Gastroesophageal sphincter (tissue), 4 donors: ENCODE data around the gene ERP44. TPM values are rescaled to one million over a fixed set of nuclear protein-coding genes. Genes with fewer than 3 reads are reported as not detected.
"Not testable (repeated sequence)": the region's sequence is repeated elsewhere in the genome, so short reads cannot be mapped to it uniquely, and the experiment has no call there.

Source experiments
- ATAC-seq: fragments of 150-250 bp; one replicate; pipeline ENCODE4 v1.9.1; 2016; ENCODE audit warnings: mild to moderate bottlenecking, moderate library complexity
- H3K27ac ChIP-seq, 4 donors: fragments of 200-600 bp; sonication (generic) in 3 of 4; 1 replicate in 3 of 4; 2 replicates in 1 of 4; pipeline ENCODE4 v1.5.1; 2016 to 2019
- H3K27me3 ChIP-seq: fragments of 200-600 bp; sonication (generic); one replicate; pipeline ENCODE4 v1.5.1; 2019
- H3K36me3 ChIP-seq, 2 donors: fragments of 200-600 bp; sonication (generic); one replicate each; pipeline ENCODE4 v1.5.1; 2019; ENCODE audit warnings: control low read depth in 1 of 2
- H3K4me1 ChIP-seq, 3 donors: fragments of 200-600 bp; sonication (generic); 1 replicate in 2 of 3; 2 replicates in 1 of 3; pipeline ENCODE4 v1.5.1; 2016 to 2019; ENCODE audit warnings: control low read depth in 2 of 3
- H3K4me3 ChIP-seq, 2 donors: fragments of 200-600 bp; sonication (generic); one replicate each; pipeline ENCODE4 v1.5.1; 2019; ENCODE audit warnings: mild to moderate bottlenecking in 1 of 2, moderate library complexity in 1 of 2
- H3K9me3 ChIP-seq, 3 donors: fragments of 200-600 bp; sonication (generic); one replicate each; pipeline ENCODE4 v1.5.1; 2017 to 2019; ENCODE audit warnings: control low read depth in 2 of 3
- EP300 ChIP-seq: sonication (generic); formaldehyde crosslinking; IDR thresholded peaks from one replicate; pipeline ENCODE4 v1.6.1; 2017; ENCODE audit warnings: antibody characterized with exemption, mild to moderate bottlenecking
- POLR2A ChIP-seq, 2 donors: fragments of 450-650 bp; IDR thresholded peaks; one replicate each; pipeline ENCODE4 v1.6.1; 2017; ENCODE audit warnings: antibody characterized with exemption in 2 of 2, mild to moderate bottlenecking in 2 of 2, moderate library complexity in 1 of 2
- POLR2AphosphoS5 ChIP-seq: sonication (generic); formaldehyde crosslinking; IDR thresholded peaks from one replicate; pipeline ENCODE4 v1.6.1; 2017; ENCODE audit warnings: antibody characterized with exemption
- WGBS, 2 donors: methylation state at CpG; one replicate each; pipeline ENCODE4 v1.1.5; 2018; ENCODE audit warnings: low coverage in 1 of 2; 5-methylcytosine and 5-hydroxymethylcytosine counted together
- total RNA-seq, 4 donors: library from RNA; depleted of rRNA; stranded (reverse); fragments of >200 nt; gene quantifications; one replicate each; pipeline ENCODE4 v1.1.0, GENCODE V29; 2016
- TF ChIP-seq, protein P1 (sequence below), 4 experiments: fragments of 200-600 bp in 2 of 4; fragments of 450-650 bp in 2 of 4; sonication (generic) in 1 of 4; IDR thresholded peaks; one replicate each; pipeline ENCODE4 v1.5.1; 2017 to 2019; ENCODE audit warnings: antibody characterized with exemption in 4 of 4, mild to moderate bottlenecking in 2 of 4, moderate library complexity in 2 of 4

Gene ERP44
- total RNA-seq, 4 donors from 2014 or later, result 13.7 to 19.2 (median 13.8) TPM

GRCh38 chr9:100066539-100066938 lies 32.3 kb downstream of the ERP44 start:
- no peak for ATAC-seq
- no peak overlapping the region for H3K27ac ChIP-seq

DNA sequence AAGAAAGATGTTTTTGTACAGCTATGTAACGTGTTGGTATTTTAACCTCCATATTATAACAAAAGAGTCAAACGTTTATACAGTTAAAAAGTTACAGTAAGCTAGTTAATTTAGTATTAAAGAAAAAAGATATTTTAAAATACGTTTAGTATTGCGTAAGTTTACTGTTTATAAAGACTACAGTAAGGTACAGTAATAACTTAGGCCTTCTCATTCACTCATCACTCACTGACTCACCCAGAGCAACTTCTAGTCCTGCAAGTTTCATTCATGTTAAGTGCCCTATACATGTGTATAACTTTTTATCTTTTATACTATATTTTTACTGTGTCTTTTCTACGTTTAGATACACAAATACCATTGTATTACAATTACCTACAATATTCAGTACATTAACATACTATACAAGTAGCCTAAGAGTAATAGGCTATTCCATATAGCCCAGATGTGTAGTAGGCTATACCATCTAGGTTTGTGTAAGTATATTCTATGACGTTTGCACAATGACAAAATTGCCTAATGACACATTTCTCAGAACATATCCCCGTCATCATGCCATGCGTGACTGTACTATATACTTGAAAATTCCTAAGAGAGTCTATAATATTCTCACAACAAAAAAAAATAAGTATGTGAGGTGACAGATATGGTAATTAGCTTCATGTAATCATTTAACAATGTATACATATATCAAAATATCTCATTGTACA lies 33.8 kb downstream of the ERP44 start:
- H3K27me3 ChIP-seq, result no peaks in the 10 kb centered on the region
- no peaks in the 10 kb centered on the region for H3K36me3 ChIP-seq
- TF ChIP-seq, protein P1, sequence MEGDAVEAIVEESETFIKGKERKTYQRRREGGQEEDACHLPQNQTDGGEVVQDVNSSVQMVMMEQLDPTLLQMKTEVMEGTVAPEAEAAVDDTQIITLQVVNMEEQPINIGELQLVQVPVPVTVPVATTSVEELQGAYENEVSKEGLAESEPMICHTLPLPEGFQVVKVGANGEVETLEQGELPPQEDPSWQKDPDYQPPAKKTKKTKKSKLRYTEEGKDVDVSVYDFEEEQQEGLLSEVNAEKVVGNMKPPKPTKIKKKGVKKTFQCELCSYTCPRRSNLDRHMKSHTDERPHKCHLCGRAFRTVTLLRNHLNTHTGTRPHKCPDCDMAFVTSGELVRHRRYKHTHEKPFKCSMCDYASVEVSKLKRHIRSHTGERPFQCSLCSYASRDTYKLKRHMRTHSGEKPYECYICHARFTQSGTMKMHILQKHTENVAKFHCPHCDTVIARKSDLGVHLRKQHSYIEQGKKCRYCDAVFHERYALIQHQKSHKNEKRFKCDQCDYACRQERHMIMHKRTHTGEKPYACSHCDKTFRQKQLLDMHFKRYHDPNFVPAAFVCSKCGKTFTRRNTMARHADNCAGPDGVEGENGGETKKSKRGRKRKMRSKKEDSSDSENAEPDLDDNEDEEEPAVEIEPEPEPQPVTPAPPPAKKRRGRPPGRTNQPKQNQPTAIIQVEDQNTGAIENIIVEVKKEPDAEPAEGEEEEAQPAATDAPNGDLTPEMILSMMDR (IDR thresholded peaks at IDR 0.05), result no peak
- TF ChIP-seq EP300, result no peak
- TF ChIP-seq POLR2AphosphoS5, result no peak
- TF ChIP-seq POLR2A (IDR thresholded peaks at IDR 0.05), result no peak
- no peak overlapping the region for H3K4me3 ChIP-seq
- ATAC-seq, result no peak
- no peaks in the 10 kb centered on the region for H3K9me3 ChIP-seq
- H3K27ac ChIP-seq, result no peak overlapping the region
- WGBS, 2 donors, result 76 to 84% methylated on average over 8 of the region's 8 CpGs
- H3K4me1 ChIP-seq, result peaks cover 0 to 21% (median 0%) of the 10 kb centered on the region in 3 donors

More at GRCh38 chr9:100066539-100066938, 32.3 kb downstream of the ERP44 start:
- Histone ChIP-seq H3K4me1 (peaks cover 0 to 25% (median 3%) of the 10 kb centered on the region in 3 donors), H3K9me3 (no peaks in the 10 kb centered on the region), H3K36me3 (no peaks in the 10 kb centered on the region), H3K27me3 (no peaks in the 10 kb centered on the region), H3K4me3 (no peak overlapping the region)
- WGBS, 2 donors, result 20 to 94% methylated on average over 1 to 2 of the region's 2 CpGs
- TF ChIP-seq, protein P1 (IDR thresholded peaks at IDR 0.05), result no peak
- TF ChIP-seq POLR2AphosphoS5 (no peak), EP300 (no peak), POLR2A (IDR thresholded peaks at IDR 0.05) (no peak)

GRCh38 chr9:100063185-100063584 lies 35.6 kb downstream of the ERP44 start:
- no peak overlapping the region for H3K4me3 ChIP-seq
- H3K36me3 ChIP-seq, result peaks cover 0 to 8% of the 10 kb centered on the region in 2 donors
- H3K27me3 ChIP-seq, result no peaks in the 10 kb centered on the region
- WGBS, 2 donors, result 26 to 41% methylated on average over 3 of the region's 3 CpGs
- ATAC-seq, result no peak
- no peak overlapping the region for H3K27ac ChIP-seq
- TF ChIP-seq POLR2A (IDR thresholded peaks at IDR 0.05) (no peak), EP300 (no peak)
- peaks cover 0 to 21% (median 0%) of the 10 kb centered on the region in 3 donors for H3K4me1 ChIP-seq
- no peaks in the 10 kb centered on the region for H3K9me3 ChIP-seq

DNA sequence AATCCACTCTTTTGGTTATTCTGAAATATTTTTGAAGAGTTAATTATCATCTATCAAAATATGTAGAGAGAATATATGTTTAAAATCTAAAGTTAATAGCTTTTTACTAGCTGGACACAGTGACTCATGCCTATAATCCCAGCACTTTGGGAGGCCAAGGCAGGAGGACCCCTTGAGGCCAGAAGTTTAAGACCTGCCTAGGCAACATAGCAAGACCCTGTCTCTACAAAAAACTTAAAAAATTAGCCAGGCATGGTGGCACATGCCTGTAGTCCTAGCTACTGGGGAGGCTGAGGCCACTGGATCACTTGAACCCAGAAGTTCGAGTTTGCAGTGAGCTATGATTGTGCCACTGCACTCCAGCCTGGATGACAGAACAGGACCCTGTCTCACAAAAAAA lies 36.1 kb downstream of the ERP44 start:
- H3K9me3 ChIP-seq, H3K27ac ChIP-seq, ATAC-seq, H3K4me3 ChIP-seq, H3K27me3 ChIP-seq: not testable (repeated sequence)
- WGBS, 2 donors, result 67 to 83% methylated on average over 1 of the region's 1 CpG
- H3K4me1 ChIP-seq, result peaks cover 0 to 21% (median 0%) of the 10 kb centered on the region in 3 donors
- H3K36me3 ChIP-seq, result peaks cover 0 to 13% of the 10 kb centered on the region in 2 donors

GRCh38 chr9:100058699-100059579 lies 39.9 kb downstream of the ERP44 start:
- H3K27me3 ChIP-seq, result no peaks in the 10 kb centered on the region
- no peak overlapping the region for H3K27ac ChIP-seq
- peaks cover 0 to 33% of the 10 kb centered on the region in 2 donors for H3K36me3 ChIP-seq
- WGBS, 2 donors, result 86 to 95% methylated on average over 4 of the region's 4 CpGs
- H3K4me3 ChIP-seq, result no peak overlapping the region
- no peaks in the 10 kb centered on the region for H3K9me3 ChIP-seq
- no peak for TF ChIP-seq POLR2AphosphoS5
- TF ChIP-seq, protein P1 (IDR thresholded peaks at IDR 0.05), result no peak
- no peak for TF ChIP-seq EP300
- TF ChIP-seq POLR2A (IDR thresholded peaks at IDR 0.05), result no peak
- ATAC-seq, result no peak
- H3K4me1 ChIP-seq, result peaks cover 0 to 10% (median 0%) of the 10 kb centered on the region in 3 donors
